GM19467 (cell line): ENCODE data around the gene RNF38.
A peak's percentile ranks its signal among the peaks of the same experiment; 100 is the strongest.
"Not testable (repeated sequence)": the region's sequence is repeated elsewhere in the genome, so short reads cannot be mapped to it uniquely, and the experiment has no call there.

Experiments used
- ATAC-seq: cut with Tn5 transposase; IDR thresholded peaks from one replicate; pipeline ENCODE4 v1.9.1; 2021; ENCODE audit warnings: mild to moderate bottlenecking, moderate library complexity; ENCODE audit not compliant: unreplicated experiment

Gene RNF38

DNA sequence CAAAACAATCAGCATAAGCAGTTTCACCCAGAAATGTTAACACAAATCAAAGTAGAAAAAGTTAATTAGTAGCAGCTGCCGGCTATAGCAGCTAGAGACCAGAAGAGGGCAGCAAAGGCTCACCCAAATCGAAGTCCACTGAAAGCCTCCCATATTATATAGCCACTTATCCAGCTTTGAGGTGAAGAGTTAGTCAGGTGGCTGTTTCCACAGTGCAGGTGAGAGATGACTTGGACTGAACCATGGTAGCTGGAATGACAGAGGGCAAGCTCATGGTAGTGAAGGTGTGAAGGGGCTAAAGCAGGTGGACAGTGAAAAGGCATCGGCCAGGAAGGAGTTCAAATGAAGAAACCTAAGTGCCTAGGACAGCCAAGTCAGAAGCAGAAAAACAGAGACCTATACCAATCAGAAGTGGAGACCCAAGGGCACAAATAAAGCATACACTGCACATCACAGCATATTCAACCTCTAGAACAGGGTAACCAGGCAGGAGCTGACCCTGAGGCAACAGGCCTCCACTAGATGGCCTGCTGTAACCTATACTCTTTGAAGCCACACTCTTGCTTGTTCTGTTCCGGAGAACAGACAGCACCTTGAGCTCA lies 7.2 kb upstream of the RNF38 start:
- ATAC-seq: no peak

DNA sequence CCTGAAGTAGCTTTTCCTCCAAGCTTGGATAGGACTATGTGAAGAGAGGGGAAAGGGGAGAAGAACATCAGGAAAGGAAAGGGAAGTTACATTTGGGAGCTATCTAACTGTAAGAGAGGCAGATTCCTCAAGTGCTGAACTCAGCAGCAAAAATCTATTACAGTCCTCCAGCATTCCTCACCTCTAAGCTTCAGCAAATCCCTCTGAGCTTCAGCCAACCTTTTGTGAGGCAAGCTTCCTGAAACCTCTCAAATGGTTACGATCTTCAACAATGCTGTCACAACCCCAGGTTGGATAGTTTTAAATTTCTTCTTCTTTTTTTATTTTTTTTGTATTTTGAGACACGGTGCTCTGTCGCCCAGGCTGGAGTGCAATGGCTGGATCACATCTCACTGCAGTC lies 2.5 kb upstream of the RNF38 start:
- no peak for ATAC-seq

DNA sequence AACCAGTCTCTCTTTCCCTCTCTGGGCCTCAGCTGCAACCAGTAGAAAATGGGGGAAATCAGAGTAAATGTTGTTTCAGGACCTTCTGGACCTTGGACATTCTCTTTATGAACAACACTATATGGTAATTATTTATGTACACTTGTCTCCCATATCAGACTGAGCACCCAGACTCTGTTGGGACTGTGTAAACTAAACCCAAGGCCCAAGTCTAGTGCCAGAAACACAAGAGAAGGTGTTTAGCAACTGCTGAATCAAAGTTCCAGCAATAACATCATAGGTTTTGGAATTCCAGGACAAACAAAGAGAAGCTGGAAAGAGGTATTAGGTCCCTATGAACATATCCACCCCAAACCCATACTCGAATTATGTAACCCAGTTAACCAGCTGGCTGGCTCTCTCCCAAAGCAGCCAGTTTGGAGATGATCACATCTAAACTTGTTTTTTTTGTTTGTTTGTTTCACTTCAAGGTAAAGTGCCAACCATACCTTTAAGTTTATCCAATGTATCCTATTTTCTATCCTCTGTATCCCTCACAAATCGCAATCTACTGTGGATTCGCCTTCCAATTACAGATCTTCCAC lies 1.9 kb upstream of the RNF38 start:
- ATAC-seq: no peak

DNA sequence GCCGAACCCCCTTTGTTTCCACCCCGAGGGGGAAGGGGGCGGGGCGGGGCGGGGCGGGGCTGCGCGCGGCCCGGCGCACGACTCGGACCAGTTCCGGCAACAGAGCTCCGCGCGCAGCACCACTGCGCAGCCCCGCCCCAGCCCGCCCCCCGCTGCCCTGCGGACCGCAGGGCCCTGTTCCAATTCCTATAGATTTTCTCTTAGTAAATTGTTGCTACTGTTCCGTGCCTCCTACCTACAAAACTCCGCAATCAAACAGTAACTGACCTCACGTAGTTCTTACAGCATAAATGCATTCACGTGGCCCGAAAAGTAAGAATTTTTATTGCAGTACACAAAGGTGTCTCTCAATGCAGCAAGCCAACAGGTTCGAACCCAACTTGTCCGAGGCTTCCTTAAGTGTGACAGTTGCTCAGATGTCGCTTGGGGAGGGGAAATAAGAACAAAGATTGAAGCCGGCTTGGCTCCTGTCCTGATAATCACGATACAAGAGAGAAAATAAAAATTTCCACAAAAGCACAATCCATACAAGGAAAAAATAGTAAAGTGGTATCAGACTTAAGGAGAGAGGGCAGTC lies 1.2 kb upstream of the RNF38 start:
- peak; percentile 55 for ATAC-seq

DNA sequence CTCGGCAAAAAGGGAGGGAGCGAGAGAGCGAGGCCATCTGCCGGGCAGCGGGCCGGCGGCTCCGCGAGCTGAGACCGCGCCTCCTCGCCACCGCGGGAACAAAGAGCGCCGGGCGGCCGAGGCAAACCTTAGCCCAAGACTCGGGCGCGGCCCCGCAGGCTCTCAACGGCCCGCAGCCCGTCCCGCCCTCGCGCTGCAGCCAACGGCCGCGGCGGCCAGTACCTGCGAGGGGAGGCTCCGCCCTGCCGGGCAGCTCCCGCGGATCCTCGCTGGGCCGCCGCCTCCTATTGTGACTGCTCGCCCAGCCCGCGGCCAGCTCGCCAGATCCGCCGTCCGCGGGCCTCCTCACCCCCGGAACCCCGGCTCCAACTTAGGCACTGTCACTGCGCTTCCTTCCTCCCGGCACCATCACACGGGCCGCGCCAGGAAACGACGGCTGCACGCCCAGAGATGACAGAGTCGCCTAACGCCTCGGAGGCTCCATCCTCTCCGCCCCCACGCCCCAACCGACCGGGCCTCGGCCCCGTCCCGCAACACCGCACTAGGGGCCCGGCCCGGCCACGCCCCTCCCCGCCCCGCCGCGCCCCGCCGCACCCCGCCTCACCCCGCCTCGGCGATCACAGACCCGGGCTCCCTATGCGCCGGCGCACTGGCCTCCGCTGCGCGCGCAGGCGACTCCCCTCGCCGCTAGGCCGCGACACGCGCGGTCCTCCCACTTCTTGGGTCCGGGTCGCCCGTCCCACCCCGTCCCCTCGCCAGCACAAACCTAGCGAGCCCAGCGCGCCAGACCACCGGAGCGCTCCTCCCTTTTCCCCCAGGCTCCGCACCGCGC lies 479 bp upstream of the RNF38 start:
- ATAC-seq: peak; percentile 68

DNA sequence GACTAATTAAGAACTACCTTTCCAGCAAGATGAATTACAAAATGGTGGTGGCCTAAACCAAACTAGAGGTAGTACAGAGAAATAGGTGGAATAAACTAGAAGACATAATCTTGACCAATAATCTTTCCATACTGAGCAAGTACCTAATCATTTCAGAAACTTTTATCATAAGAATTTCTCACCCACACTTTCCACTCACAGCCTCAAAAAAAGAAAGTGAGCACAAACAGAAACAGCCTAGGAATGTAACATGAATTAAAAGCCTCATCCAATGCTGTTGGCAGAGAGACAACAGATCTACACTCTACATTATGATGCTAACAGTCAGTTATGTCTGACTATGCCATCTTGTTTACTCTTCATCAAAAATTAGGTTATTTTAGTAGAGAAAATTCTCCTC lies 1.3 kb downstream of the RNF38 start:
- no peak for ATAC-seq

DNA sequence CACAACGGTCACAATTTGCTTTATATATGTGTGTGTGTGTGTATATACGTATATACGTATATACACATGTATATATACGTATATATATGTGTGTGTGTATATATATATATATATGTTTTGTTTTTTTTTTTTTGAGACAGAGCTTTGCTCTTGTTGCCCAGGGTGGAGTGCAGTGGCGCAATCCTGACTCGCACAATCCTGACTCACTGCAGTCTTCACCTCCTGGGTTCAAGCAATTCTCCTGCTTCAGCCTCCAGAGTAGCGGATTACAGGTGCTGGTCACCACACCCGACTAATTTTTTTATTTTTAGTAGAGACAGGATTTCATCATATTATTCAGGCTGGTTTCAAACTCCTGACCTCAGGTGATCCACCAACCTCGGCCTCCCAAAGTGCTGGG lies 3.1 kb downstream of the RNF38 start:
- ATAC-seq: no peak

DNA sequence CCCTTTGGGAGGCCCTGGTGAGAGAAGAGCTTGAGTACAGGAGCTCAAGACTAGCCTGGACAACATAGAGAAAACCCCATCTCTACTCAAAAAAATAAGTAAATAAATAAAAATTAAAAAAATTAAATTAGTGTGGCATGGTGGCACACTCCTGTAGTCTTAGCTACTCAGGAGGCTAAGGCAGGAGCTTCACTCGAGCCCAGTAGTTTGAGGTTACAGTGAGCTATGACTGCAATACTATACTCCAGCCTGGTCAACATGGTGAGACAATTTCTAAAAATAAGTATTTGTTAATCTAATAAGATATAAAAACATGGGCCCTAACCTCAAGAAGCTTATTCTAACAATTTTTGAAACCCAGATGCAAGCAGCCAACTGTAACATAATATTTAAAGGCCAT lies 7.6 kb downstream of the RNF38 start:
- no peak for ATAC-seq

DNA sequence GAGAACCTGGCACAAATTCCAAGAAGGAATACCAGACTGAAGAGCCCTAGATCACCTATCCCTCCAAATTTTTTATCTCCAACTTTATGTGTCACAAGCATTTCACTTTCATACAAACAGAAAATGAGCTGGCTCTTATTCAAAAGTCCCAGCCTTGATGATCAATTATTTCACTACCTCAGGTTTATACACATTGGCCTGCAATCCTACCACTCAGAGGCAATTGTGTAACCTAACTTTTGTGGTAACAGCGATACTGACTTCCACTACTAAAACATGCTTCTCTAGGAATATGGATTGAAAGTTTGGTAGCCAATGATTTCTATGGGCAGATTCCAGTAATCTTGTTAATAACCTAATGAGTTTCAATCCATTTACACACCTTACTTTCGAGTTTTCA lies 10.5 kb downstream of the RNF38 start:
- no peak for ATAC-seq

DNA sequence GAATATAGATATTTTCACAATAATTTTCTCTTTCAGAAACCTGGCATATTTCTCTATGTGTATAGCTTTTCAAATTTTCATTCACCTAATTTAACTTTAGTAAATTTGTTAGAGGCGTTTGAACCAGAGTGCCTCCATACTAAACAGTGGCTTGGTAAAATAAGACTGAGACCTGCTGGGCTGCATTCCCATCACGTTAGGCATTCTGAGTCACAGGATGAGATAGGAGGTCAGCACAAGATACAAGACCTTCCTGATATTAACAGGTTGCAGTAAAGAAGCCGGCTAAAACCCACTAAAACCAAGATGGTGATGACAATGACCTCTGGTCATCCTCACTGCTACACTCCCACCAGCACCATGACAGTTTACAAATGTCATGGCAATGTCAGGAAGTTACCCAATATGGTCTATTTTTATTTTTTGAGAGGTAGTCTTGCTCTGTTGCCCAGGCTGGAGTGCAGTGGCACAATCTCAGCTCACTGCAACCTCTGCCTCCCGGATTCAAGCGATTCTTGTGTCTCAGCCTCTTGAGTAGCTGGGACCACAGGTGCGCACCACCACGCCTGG lies 13.6 kb downstream of the RNF38 start:
- not testable (repeated sequence) for ATAC-seq

DNA sequence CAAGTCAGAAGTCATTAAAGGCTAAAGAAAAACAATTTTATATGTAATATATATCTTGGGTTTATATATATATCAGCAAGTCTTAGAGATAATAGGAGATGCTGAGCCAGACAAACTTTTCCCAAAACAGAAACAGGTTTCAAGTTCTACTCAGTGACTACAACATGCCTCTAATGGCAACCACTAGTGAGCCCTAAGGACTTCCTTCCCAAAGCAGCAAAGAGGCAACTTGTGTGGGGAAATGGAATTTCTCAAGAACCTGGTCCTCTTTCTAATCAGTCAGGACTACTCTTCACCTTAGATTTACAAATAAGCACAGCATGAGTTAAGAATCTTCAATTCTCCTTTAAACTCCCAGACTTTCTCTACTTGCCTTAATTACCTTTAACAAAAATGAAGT lies 17.6 kb downstream of the RNF38 start:
- no peak for ATAC-seq

DNA sequence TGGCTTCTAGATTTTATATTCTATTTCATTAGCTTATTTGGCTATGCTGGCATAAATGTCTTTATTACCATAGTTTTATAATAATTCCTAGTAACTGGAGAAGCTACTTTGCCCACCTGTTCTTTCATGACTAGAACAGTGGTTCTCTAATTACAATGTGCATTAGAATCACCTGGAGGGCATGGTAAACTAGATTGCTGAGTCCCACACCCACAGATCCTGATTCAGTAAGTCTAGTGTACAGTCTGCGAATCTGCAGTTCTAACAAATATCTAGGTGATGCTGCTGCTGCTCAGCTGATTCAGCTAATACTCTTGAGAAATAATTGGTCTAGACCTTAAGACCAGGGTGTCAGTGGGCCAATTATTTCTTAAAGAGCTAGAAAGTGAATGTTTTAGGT lies 35.5 kb downstream of the RNF38 start:
- no peak for ATAC-seq

DNA sequence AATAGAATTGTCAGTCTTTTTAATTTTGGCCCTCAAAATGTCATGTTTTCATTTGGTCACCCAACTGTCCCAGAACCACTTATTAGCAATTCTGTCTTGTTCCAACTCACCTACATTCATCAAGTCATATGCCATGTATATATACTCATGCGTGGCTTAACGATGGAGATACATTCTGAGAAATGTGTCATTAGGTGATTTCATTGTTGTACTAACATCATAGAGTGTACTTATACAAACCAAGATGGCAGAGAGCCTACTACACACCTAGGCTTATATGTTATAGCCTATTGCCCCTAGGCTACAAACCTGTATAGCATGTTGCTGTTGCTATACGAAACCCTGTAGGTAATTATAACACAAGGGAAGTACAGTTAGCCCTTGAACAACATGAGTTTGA lies 36.6 kb downstream of the RNF38 start:
- ATAC-seq: no peak

DNA sequence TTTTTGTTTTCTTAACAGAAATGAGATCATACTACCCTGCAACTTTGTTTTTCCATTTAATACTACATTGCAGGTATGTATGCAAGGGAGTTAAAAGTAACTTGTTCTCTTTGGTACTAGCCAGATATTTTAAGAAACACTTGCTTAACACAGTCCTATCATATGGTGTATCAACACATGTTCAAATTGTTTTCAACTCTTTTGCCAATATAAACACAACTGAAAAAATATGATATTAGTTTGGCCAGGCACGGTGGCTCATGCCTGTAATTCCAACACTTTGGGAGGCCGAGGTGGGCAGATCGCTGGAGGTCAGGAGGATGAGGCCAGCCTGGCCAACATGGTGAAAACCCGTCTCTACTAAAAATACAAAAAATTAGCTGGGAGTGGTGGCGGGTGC lies 41.6 kb downstream of the RNF38 start:
- no peak for ATAC-seq

DNA sequence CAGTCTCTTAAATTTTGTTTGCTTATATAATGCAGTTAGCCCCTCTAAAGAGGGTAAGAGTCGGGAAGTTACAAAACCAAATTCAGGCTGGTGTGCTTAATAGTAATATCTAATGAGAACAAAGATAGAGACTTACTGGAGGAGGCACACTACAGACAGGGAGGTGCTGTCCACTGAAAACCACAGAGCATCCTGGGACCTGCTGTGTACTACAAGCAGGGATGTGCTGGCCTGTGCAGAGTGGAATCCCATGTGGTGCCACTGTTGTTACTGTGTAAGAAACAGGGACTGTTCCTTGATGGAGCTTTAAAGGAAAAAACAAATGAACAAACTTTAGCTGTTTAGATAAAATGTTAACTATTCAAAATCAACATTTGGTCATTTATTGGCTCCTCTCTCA lies 42.4 kb downstream of the RNF38 start:
- no peak for ATAC-seq

DNA sequence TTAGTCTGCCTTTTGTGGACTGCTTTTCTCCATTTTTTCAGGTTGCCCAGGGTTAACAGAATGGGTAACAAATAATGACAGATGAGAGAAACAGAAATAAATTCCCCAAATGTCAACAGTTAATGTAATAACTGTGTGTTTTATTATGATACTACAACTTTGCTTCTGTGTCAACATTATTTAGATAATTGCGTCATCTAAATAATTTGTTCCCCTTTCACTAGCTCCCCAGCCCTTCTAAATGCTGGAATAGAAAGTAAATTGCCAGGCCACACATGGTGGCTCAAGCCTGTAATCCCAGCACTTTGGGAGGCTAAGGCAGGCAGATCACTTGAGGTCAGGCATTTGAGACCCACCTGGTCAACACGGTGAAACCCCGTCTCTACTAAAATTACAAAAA lies 53.5 kb downstream of the RNF38 start:
- ATAC-seq: no peak

DNA sequence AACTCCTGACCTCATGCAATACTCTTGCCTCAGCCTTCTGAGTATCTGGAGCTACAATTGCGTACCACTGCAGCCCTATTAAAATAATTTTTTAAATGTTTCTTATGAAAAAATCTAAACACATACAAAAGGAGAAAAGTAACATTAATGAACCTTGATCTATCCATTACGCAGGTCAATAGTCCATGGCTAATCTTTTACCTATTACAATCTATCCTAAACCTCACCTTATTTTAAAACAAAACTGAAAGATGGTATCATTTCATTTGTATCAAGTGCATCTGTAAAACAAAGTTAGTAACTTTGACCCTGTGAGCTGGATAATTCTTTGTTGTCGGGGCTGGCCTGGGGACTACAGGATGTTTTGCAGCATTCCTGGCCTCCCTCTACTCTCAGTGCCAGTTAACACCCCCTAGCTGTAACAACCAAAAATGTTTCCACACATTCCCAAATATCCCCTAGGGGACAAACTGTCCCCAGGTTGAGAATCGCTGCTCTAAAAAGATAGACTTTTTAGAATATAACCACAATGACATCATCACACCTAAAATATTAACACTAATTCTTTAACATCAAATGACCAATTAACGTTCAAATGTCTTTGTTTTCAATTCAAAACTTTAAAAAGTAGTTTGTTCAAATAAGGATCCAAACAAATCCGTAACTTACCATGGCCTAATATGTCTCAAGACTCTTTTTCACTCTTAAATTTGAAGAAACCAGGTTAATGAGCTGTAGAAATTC lies 54.8 kb downstream of the RNF38 start:
- no peak for ATAC-seq

DNA sequence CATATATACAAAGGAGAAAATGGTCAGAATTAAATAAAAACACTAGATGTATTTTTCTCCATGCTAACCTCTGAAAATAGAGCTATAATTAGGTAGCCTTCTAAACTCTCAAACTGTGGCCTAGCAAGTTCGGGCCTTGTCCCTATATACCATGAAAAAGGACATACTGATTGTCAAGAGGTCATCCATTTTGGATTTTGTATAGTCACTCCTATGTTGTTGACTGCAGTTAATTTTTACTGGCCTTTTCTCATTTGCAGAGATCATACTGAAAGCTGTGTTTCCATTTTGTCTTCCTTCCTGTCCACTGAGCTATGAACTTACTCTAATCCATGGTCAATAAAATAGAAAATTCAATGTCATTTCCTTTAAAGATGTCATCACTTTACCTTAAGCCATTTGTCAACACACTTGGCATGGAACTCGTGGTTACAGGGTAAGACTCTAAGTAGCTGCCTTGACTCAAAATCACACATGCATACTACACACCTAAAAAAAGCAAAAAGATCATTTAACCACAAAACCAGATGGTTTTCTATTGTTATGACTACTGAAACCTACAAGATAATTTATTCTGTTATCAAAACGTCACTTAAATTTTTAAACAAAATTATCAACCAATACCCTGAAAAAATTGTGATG lies 58.0 kb downstream of the RNF38 start:
- ATAC-seq: no peak

DNA sequence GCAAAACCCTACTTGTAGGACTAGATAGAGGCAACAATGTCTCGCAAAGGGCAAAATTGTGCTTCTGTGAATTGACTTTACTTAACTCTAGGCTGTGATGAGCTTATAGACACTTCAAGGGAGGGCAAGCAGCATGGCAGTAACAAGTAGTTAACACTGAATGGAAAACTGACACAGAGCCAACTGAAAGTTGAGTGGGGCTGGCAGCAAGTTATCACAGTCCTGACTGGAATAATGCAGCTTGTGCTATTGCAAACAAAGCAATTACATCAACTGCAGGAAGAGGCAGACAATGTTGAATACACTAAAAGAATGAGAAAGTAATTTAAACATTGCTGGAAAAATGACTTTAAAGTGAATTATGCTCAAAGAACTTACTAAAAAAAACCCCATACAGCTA lies 62.2 kb downstream of the RNF38 start:
- no peak for ATAC-seq

DNA sequence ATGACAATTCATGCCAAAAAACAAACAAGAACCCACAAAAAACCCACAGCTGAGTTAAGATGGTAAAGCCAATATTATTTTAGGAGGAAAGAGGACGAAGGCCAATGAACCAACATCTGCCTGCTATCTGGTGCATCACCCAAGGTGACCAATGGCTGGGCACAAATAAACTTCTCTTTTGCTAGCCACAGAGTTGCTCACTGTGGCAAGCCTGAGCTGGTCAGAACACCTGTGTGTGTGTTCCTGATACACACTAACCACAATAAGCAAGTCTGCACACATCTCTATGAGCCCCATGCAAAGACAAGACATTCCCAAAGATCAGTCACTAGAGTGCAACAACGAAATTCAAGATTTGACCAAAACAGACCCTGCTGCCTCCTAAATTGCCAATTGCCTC lies 63.1 kb downstream of the RNF38 start:
- ATAC-seq: no peak
